ENCODE data around the gene SURF1. TPM values are rescaled to one million over a fixed set of nuclear protein-coding genes. Genes with fewer than 3 reads are reported as not detected.

Gene SURF1
- total and polyA plus RNA-seq, 4 experiments from 2014 or later, result 54.3 to 114 (median 83.2) TPM

- Mint-ChIP-seq H3K4me3 (peak overlapping the region; percentile 65 to 88 (median 81)), H3K4me1 (peaks cover 54 to 82% (median 65%) of the 10 kb centered on the region in 4 donors), H3K9me3 (no peaks in the 10 kb centered on the region), H3K36me3 (peaks cover 7 to 40% of the 10 kb centered on the region in 2 donors), H3K27ac (peak overlapping the region; percentile 82 to 99 (median 96)), H3K27me3 (no peaks in the 10 kb centered on the region)
- peak; percentile 64 to 92 (median 71) for DNase-seq
- H3K27me3 ChIP-seq (ENCODE audit: insufficient read depth, low read length), result no peaks in the 10 kb centered on the region
- H3K4me1 ChIP-seq (ENCODE audit: insufficient read depth, low read length), result peaks cover 85% of the 10 kb centered on the region
- H3K36me3 ChIP-seq (ENCODE audit: insufficient read depth, low read length), result peaks cover 33% of the 10 kb centered on the region
- ChIA-PET POLR2A (ENCODE audit: partially characterized antibody) (interaction anchor here (0.6 to 18.7 kb wide), 15 partner anchors 9 to 341 kb away, joined by 3 to 437 read pairs (median 5); partner anchors contain the start of genes CACFD1, GTF3C5, MED22 and REXO4), CTCF (ENCODE audit: partially characterized antibody) (interaction anchor here (0.6 to 5.5 kb wide), 17 partner anchors 9 to 349 kb away, joined by 3 to 52 read pairs (median 4); partner anchors contain the start of genes MED22, RPL7A, SURF1 and SURF2)
- intact Hi-C loops (cut with micrococcal nuclease), result loop anchor here (1.0 kb wide), 3 partner anchors 15 to 186 kb away; partner anchors contain the start of genes MED22, RPL7A, SURF1 and SURF2
- H3K4me3 ChIP-seq (ENCODE audit: low read length in 2 of 2), result peak overlapping the region; percentile 41 to 43
- no peaks in the 10 kb centered on the region for H3K9me3 ChIP-seq (ENCODE audit: control insufficient read depth in 1 of 2, low read length in 2 of 2)
- H3K27ac ChIP-seq (ENCODE audit: low read depth, low read length), result peak overlapping the region; percentile 85
Observed at GRCh38 chr9:133371261-133371711, 15.0 kb upstream of the SURF1 start.

GRCh38 chr9:133370685-133371084, 14.4 kb upstream of the SURF1 start:
- Histone ChIP-seq H3K4me1 (ENCODE audit: insufficient read depth, low read length) (peaks cover 85% of the 10 kb centered on the region), H3K27me3 (ENCODE audit: insufficient read depth, low read length) (no peaks in the 10 kb centered on the region), H3K4me3 (ENCODE audit: low read length in 2 of 2) (peak overlapping the region; percentile 41 to 43), H3K36me3 (ENCODE audit: insufficient read depth, low read length) (peaks cover 39% of the 10 kb centered on the region), H3K9me3 (ENCODE audit: control insufficient read depth in 1 of 2, low read length in 2 of 2) (no peaks in the 10 kb centered on the region), H3K27ac (ENCODE audit: low read depth, low read length) (peak overlapping the region; percentile 85)
- ChIA-PET POLR2A (ENCODE audit: partially characterized antibody) (interaction anchor here (0.6 to 18.7 kb wide), 12 partner anchors 8 to 340 kb away, joined by 3 to 437 read pairs (median 5); partner anchors contain the start of genes CACFD1, GTF3C5, MED22 and REXO4), CTCF (ENCODE audit: partially characterized antibody) (interaction anchor here (0.6 to 5.5 kb wide), 16 partner anchors 11 to 349 kb away, joined by 3 to 52 read pairs (median 6); partner anchors contain the start of genes MED22, RPL7A, SURF1 and SURF2)
- H3K27ac Mint-ChIP-seq, result peak overlapping the region; percentile 82 to 99 (median 96)
- H3K27me3 Mint-ChIP-seq, result no peaks in the 10 kb centered on the region
- peaks cover 13 to 46% of the 10 kb centered on the region in 2 donors for H3K36me3 Mint-ChIP-seq
- intact Hi-C loops (cut with micrococcal nuclease), result loop anchor here (1.0 kb wide), 3 partner anchors 14 to 185 kb away; partner anchors contain the start of genes MED22, RPL7A, SURF1 and SURF2
- peak overlapping the region; percentile 65 to 88 (median 81) for H3K4me3 Mint-ChIP-seq
- H3K9me3 Mint-ChIP-seq, result no peaks in the 10 kb centered on the region
- DNase-seq, result peak; percentile 58 to 86 (median 67)
- peaks cover 57 to 87% (median 65%) of the 10 kb centered on the region in 4 donors for H3K4me1 Mint-ChIP-seq

GRCh38 chr9:133369933-133370332, 13.6 kb upstream of the SURF1 start:
- H3K36me3 Mint-ChIP-seq, result peaks cover 18 to 52% of the 10 kb centered on the region in 2 donors
- H3K4me1 ChIP-seq (ENCODE audit: insufficient read depth, low read length), result peaks cover 82% of the 10 kb centered on the region

GRCh38 chr9:133369422-133369821, 13.1 kb upstream of the SURF1 start:
- peak overlapping the region; percentile 65 to 88 (median 81) for H3K4me3 Mint-ChIP-seq
- H3K9me3 Mint-ChIP-seq, result no peaks in the 10 kb centered on the region
- peak overlapping the region; percentile 85 for H3K27ac ChIP-seq (ENCODE audit: low read depth, low read length)
- H3K36me3 ChIP-seq (ENCODE audit: insufficient read depth, low read length), result peaks cover 50% of the 10 kb centered on the region
- ChIA-PET POLR2A (ENCODE audit: partially characterized antibody) (interaction anchor here (18.7 kb wide), 1 partner anchor 17 kb away, joined by 437 read pairs; the partner anchor contains the start of genes MED22, RPL7A, SURF1 and SURF2), CTCF (ENCODE audit: partially characterized antibody) (interaction anchor here (1.0 to 3.6 kb wide), 4 partner anchors 10 to 21 kb away, joined by 3 to 20 read pairs (median 12); partner anchors contain the start of genes MED22 and RPL7A)
- H3K9me3 ChIP-seq (ENCODE audit: control insufficient read depth in 1 of 2, low read length in 2 of 2), result no peaks in the 10 kb centered on the region
- peak overlapping the region; percentile 82 to 99 (median 96) for H3K27ac Mint-ChIP-seq
- peaks cover 51 to 80% (median 58%) of the 10 kb centered on the region in 4 donors for H3K4me1 Mint-ChIP-seq
- H3K27me3 ChIP-seq (ENCODE audit: insufficient read depth, low read length), result no peaks in the 10 kb centered on the region
- H3K36me3 Mint-ChIP-seq, result peaks cover 20 to 51% of the 10 kb centered on the region in 2 donors
- intact Hi-C loops (cut with micrococcal nuclease), result no loop called here
- no peaks in the 10 kb centered on the region for H3K27me3 Mint-ChIP-seq
- H3K4me3 ChIP-seq (ENCODE audit: low read length in 2 of 2), result peak overlapping the region in 1 of 2 donors; percentile 41
- peaks cover 80% of the 10 kb centered on the region for H3K4me1 ChIP-seq (ENCODE audit: insufficient read depth, low read length)
- peak in 1 of 5 donors; percentile 35 for DNase-seq

More at GRCh38 chr9:133369933-133370332, 13.6 kb upstream of the SURF1 start:
- H3K27me3 ChIP-seq (ENCODE audit: insufficient read depth, low read length), result no peaks in the 10 kb centered on the region
- peak overlapping the region; percentile 41 to 43 for H3K4me3 ChIP-seq (ENCODE audit: low read length in 2 of 2)
- peak overlapping the region; percentile 85 for H3K27ac ChIP-seq (ENCODE audit: low read depth, low read length)
- H3K9me3 ChIP-seq (ENCODE audit: control insufficient read depth in 1 of 2, low read length in 2 of 2), result no peaks in the 10 kb centered on the region
- Mint-ChIP-seq H3K9me3 (no peaks in the 10 kb centered on the region), H3K4me3 (peak overlapping the region; percentile 65 to 88 (median 81)), H3K27ac (peak overlapping the region; percentile 82 to 99 (median 96)), H3K27me3 (no peaks in the 10 kb centered on the region), H3K4me1 (peaks cover 55 to 85% (median 63%) of the 10 kb centered on the region in 4 donors)
- ChIA-PET POLR2A (ENCODE audit: partially characterized antibody) (interaction anchor here (1.1 to 18.7 kb wide), 4 partner anchors 18 to 89 kb away, joined by 4 to 437 read pairs (median 6); partner anchors contain the start of genes CACFD1, MED22, REXO4 and RPL7A), CTCF (ENCODE audit: partially characterized antibody) (interaction anchor here (1.6 to 5.2 kb wide), 4 partner anchors 10 to 183 kb away, joined by 9 to 52 read pairs (median 18); partner anchors contain the start of genes MED22 and RPL7A)
- DNase-seq, result peak in 1 of 5 donors; percentile 39
- intact Hi-C loops (cut with micrococcal nuclease), result no loop called here
- H3K36me3 ChIP-seq (ENCODE audit: insufficient read depth, low read length), result peaks cover 47% of the 10 kb centered on the region

GRCh38 chr9:133368249-133368881, 12.1 kb upstream of the SURF1 start:
- Histone ChIP-seq H3K4me1 (ENCODE audit: insufficient read depth, low read length) (peaks cover 70% of the 10 kb centered on the region), H3K9me3 (ENCODE audit: control insufficient read depth in 1 of 2, low read length in 2 of 2) (no peaks in the 10 kb centered on the region), H3K36me3 (ENCODE audit: insufficient read depth, low read length) (peaks cover 60% of the 10 kb centered on the region), H3K4me3 (ENCODE audit: low read length in 2 of 2) (no peak overlapping the region), H3K27ac (ENCODE audit: low read depth, low read length) (peak overlapping the region; percentile 85), H3K27me3 (ENCODE audit: insufficient read depth, low read length) (no peaks in the 10 kb centered on the region)
- peak overlapping the region; percentile 53 to 88 (median 67) for H3K4me3 Mint-ChIP-seq
- DNase-seq, result peak in 1 of 5 donors; percentile 13
- ChIA-PET CTCF (ENCODE audit: partially characterized antibody) (interaction anchor here (2.5 kb wide), 1 partner anchor 182 kb away, joined by 12 read pairs; no protein-coding TSS in a partner anchor), POLR2A (ENCODE audit: partially characterized antibody) (interaction anchor here (18.7 kb wide), 1 partner anchor 16 kb away, joined by 437 read pairs; the partner anchor contains the start of genes MED22, RPL7A, SURF1 and SURF2)
- H3K9me3 Mint-ChIP-seq, result no peaks in the 10 kb centered on the region
- intact Hi-C loops (cut with micrococcal nuclease), result no loop called here
- peaks cover 49 to 78% (median 51%) of the 10 kb centered on the region in 4 donors for H3K4me1 Mint-ChIP-seq
- no peaks in the 10 kb centered on the region for H3K27me3 Mint-ChIP-seq
- H3K27ac Mint-ChIP-seq, result peak overlapping the region; percentile 81 to 99 (median 96)
- peaks cover 24 to 58% of the 10 kb centered on the region in 2 donors for H3K36me3 Mint-ChIP-seq

- intact Hi-C loops (cut with micrococcal nuclease), result no loop called here
- Histone ChIP-seq H3K27ac (ENCODE audit: low read depth, low read length) (peak overlapping the region; percentile 13), H3K27me3 (ENCODE audit: insufficient read depth, low read length) (no peaks in the 10 kb centered on the region), H3K4me3 (ENCODE audit: low read length in 2 of 2) (no peak overlapping the region), H3K9me3 (ENCODE audit: control insufficient read depth in 1 of 2, low read length in 2 of 2) (no peaks in the 10 kb centered on the region), H3K36me3 (ENCODE audit: insufficient read depth, low read length) (peaks cover 62% of the 10 kb centered on the region), H3K4me1 (ENCODE audit: insufficient read depth, low read length) (peaks cover 65% of the 10 kb centered on the region)
- H3K27me3 Mint-ChIP-seq, result no peaks in the 10 kb centered on the region
- H3K4me1 Mint-ChIP-seq, result peaks cover 46 to 72% (median 49%) of the 10 kb centered on the region in 4 donors
- peak in 1 of 5 donors; percentile 1 for DNase-seq
- peaks cover 28 to 63% of the 10 kb centered on the region in 2 donors for H3K36me3 Mint-ChIP-seq
- H3K27ac Mint-ChIP-seq, result peak overlapping the region in 3 of 7 donors; percentile 29 to 82 (median 42)
- ChIA-PET POLR2A (ENCODE audit: partially characterized antibody) (interaction anchor here (18.7 kb wide), 1 partner anchor 15 kb away, joined by 437 read pairs; the partner anchor contains the start of genes MED22, RPL7A, SURF1 and SURF2), CTCF (ENCODE audit: partially characterized antibody) (interaction anchor here (2.5 to 2.9 kb wide), 2 partner anchors 17 to 181 kb away, joined by 7 to 12 read pairs; no protein-coding TSS in a partner anchor)
- H3K9me3 Mint-ChIP-seq, result no peaks in the 10 kb centered on the region
- no peak overlapping the region for H3K4me3 Mint-ChIP-seq
Observed at GRCh38 chr9:133367778-133368177, 11.5 kb upstream of the SURF1 start.

Data from CD4-positive, alpha-beta memory T cell (primary cell).